HEK293 (cell line): ENCODE data around the gene PARP2.

Experiments
- CTCF ChIP-seq: fragments of 450-650 bp; formaldehyde crosslinking; IDR thresholded peaks from 2 replicates; pipeline ENCODE4 v1.5.1; 2016; ENCODE audit warnings: missing biosample characterization, missing genetic modification characterization
- GLIS2 ChIP-seq: fragments of 450-650 bp; formaldehyde crosslinking; IDR thresholded peaks from 2 replicates; pipeline ENCODE4 v1.5.1; 2016; ENCODE audit warnings: missing biosample characterization, missing genetic modification characterization
- HOXA7 ChIP-seq: sonication (generic); formaldehyde crosslinking; IDR thresholded peaks from 2 replicates; pipeline ENCODE4 v1.8.1; 2022; ENCODE audit warnings: missing genetic modification reagents, borderline replicate concordance
- PBX3 ChIP-seq: sonication (generic); formaldehyde crosslinking; IDR thresholded peaks from 2 replicates; pipeline ENCODE4 v1.8.1; 2022; ENCODE audit warnings: mild to moderate bottlenecking, moderate library complexity, missing genetic modification reagents
- TCF7L2 ChIP-seq: IDR thresholded peaks from 2 replicates; pipeline ENCODE4 v1.6.1; 2011; ENCODE audit warnings: low read depth, mild to moderate bottlenecking, inconsistent platforms, low read length, moderate library complexity, borderline replicate concordance
- TRIM28 ChIP-seq: IDR thresholded peaks from 2 replicates; pipeline ENCODE4 v1.6.1; 2011; ENCODE audit warnings: low read length, control low read depth, borderline replicate concordance
- YY1 ChIP-seq: fragments of 450-650 bp; formaldehyde crosslinking; IDR thresholded peaks from 2 replicates; pipeline ENCODE4 v1.5.1; 2018; ENCODE audit warnings: missing biosample characterization, missing genetic modification characterization
- ZBTB20 ChIP-seq: fragments of 450-650 bp; formaldehyde crosslinking; IDR thresholded peaks from 2 replicates; pipeline ENCODE4 v1.5.1; 2016; ENCODE audit warnings: missing biosample characterization, missing genetic modification characterization
- ZFP3 ChIP-seq: fragments of 450-650 bp; formaldehyde crosslinking; IDR thresholded peaks from 2 replicates; pipeline ENCODE4 v1.5.1; 2016; ENCODE audit warnings: low read depth, missing biosample characterization, missing genetic modification characterization
- ZNF2 ChIP-seq: fragments of 450-650 bp; formaldehyde crosslinking; IDR thresholded peaks from 2 replicates; pipeline ENCODE4 v1.5.1; 2016; ENCODE audit warnings: missing biosample characterization, missing genetic modification characterization
- ZNF362 ChIP-seq: fragments of 450-650 bp; formaldehyde crosslinking; IDR thresholded peaks from 2 replicates; pipeline ENCODE4 v1.5.1; 2016; ENCODE audit warnings: missing biosample characterization, missing genetic modification characterization
- ZNF639 ChIP-seq: fragments of 450-650 bp; formaldehyde crosslinking; IDR thresholded peaks from 2 replicates; pipeline ENCODE4 v1.5.1; 2016; ENCODE audit warnings: missing biosample characterization, missing genetic modification characterization
- ZNF660 ChIP-seq: fragments of 450-650 bp; IDR thresholded peaks from 2 replicates; pipeline ENCODE4 v1.5.1; 2018; ENCODE audit warnings: missing biosample characterization, mild to moderate bottlenecking, missing genetic modification characterization
- ZNF707 ChIP-seq: fragments of 450-650 bp; formaldehyde crosslinking; IDR thresholded peaks from 2 replicates; pipeline ENCODE4 v1.5.1; 2016; ENCODE audit warnings: missing biosample characterization, missing genetic modification characterization

GRCh38 chr14:20341646-20342045 is 1.8 kb upstream of the PARP2 start:
- TF ChIP-seq TRIM28 (no peak), HOXA7 (CRISPR knock-in tag) (no peak), TCF7L2 (no peak), YY1 (tag by site-specific recombination) (no peak), CTCF (no peak), ZNF2 (tag by site-specific recombination) (no peak), ZNF362 (no peak), ZFP3 (no peak), ZNF660 (tag by site-specific recombination) (no peak), PBX3 (CRISPR knock-in tag) (no peak), ZBTB20 (tag by site-specific recombination) (no peak), GLIS2 (tag by site-specific recombination) (no peak), ZNF639 (tag by site-specific recombination) (no peak), ZNF707 (tag by site-specific recombination) (no peak)
